Measurements from ENCODE around the gene RXRA.

Gene RXRA

GRCh38 chr9:134325813-134326723, at the start of gene RXRA:
Gene RXRA (plus strand): TSS chr9:134326455. CDS start chr9:134326632, 177 bp downstream.
- DNase-seq (ENCODE audit: low spot score), result peak; percentile 96

- no peak for DNase-seq (ENCODE audit: low spot score)
These were observed 48.0 kb upstream of the RXRA start for GRCh38 chr9:134278286-134278685.

GRCh38 chr9:134278974-134279640, 47.1 kb upstream of the RXRA start:
- DNase-seq (ENCODE audit: low spot score), result no peak

DNA sequence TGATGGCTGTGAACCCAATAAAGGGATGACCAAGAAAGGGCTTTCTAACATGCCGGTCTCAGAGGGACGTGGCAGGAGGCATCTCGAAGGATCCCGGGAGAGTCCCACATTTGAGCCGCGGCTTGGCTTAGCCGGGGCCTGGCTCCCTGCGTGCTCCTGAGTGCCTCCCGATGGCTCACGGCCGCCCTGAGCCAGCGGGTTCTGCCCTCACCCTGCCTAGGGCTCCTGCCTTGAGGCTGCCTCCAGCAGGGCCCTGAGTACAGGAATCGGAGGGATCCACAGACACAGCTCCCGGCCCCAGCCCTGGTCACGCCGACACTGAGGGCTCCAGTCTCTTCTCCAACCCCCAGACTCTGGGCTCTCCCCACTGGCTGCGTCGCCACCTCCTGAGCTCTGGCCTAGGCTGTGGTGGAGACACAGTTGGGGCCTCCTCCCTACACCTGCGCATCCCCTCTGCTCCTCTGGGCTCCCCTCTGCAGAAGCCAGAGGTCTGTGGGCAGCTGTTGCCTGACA, 44.1 kb upstream of the RXRA start:
- no peak for DNase-seq (ENCODE audit: low spot score)

DNA sequence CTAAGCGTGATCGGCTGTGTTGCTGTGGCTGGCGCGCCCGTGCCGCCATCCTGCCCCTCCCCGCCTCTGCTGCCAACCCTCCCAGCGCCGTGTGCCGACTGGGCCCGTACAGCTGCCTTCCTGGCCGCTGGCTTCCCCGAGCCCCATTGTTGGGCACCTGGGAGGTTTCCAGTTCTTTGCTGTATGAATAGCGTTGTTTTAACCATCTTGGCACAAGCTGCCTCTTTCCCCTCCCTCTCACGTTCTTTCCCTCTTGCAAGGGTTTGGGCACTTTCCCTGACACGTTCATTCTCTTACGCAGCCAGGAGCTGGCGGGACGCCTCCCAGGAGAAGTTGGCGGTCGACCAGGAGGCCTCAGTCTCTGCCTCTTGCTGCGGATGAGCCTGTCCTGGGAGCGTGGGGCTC, 43.1 kb upstream of the RXRA start:
- peak; percentile 91 for DNase-seq (ENCODE audit: low spot score)

DNA sequence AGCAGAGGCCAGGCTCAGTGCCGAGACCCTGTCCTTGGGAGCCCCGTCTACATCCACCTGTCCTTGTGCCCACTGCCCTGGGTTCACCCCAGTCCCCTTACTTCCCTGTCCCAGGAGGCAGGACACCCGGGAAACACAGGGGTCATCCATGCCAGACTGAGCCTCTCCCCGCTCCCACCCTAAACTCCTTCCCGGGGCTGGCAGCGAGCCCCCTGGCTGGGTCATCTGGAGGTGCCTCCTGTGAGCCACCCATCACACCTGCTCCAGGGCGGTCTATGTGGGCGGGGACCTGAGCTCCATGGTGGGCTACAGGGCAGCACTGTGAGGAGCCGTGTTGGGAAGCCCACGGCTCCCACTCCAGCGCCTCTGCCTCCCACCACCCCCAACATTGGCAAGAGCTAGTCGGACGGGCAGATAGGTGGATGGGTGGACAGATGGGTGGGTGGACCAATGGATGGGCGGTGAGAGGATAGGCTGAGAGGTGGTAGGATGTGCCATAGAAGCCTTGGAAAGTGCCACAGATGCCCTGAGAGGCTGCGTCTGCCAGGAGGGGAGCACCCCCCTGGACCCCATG, 42.5 kb upstream of the RXRA start:
- DNase-seq (ENCODE audit: low spot score), result no peak

- DNase-seq (ENCODE audit: low spot score), result no peak
These were observed 42.0 kb upstream of the RXRA start for GRCh38 chr9:134284273-134284672.

GRCh38 chr9:134284741-134285140, 41.5 kb upstream of the RXRA start:
- DNase-seq (ENCODE audit: low spot score), result no peak

DNA sequence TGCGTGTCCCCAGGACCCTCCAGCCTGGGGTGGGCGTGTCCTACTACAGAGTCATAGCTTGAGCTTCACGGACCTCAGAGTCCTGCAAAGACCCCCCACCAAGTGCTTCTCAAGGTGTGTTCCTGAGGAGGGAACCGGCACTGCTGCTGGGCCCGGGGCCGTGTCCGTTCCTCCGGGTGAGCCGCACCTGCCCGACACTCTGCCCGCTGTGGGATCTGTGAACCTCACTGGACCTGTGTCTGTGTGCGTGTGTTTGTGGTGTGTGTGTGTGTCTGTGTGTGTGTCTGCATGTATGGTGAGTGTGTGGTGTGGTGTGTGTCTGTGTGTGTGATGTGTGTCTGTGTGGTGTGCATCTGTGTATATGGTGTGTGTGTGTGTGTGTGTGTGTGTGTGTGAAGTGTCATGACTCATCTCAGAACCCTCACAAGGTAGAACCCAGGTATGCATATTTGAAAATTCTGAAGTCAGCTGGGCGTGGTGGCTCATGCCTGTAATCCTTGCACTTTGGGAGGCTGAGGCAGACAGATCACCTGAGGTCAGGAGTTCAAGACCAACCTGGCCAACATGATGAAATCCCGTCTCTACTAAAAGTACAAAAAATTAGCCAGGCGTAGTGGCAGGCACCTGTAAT, 40.9 kb upstream of the RXRA start:
- no peak for DNase-seq (ENCODE audit: low spot score)

DNA sequence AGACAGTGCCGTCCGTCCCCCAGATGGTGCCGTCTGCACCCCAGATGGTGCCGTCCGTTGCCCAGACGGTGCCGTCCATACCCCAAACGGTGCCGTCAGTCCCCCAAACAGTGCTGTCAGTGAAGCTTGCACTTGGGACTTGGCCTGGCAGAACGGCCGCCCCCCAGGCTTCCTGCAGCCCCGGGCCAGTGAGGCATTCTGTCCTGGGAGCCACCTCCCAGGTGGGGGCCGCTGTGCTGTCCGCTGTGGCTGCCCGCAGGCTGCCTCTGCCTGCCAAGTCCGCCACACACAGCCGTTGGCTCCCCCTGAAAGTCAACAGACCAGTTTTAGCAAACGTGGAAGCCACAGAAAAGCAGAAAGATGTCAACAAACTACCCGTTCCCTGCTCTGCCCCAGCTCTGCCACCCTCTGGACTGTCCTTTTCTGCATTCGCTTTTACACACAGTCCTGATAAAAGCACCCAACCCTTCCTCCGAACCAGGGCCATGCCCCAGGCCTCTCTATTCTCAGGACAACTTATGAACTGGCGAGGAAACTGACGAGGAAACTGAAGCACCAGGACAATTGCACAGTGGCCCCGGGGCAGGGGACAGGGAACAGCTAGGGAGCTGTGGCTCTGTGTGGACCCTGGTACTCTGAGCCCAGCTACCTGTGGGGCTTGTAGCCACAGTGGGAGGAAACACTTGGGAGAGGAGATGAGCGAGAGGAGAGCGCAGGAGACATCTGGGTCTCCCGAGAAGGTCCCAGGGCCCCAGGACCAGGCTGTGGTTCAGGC, 39.6 kb upstream of the RXRA start:
- DNase-seq (ENCODE audit: low spot score), result no peak

DNA sequence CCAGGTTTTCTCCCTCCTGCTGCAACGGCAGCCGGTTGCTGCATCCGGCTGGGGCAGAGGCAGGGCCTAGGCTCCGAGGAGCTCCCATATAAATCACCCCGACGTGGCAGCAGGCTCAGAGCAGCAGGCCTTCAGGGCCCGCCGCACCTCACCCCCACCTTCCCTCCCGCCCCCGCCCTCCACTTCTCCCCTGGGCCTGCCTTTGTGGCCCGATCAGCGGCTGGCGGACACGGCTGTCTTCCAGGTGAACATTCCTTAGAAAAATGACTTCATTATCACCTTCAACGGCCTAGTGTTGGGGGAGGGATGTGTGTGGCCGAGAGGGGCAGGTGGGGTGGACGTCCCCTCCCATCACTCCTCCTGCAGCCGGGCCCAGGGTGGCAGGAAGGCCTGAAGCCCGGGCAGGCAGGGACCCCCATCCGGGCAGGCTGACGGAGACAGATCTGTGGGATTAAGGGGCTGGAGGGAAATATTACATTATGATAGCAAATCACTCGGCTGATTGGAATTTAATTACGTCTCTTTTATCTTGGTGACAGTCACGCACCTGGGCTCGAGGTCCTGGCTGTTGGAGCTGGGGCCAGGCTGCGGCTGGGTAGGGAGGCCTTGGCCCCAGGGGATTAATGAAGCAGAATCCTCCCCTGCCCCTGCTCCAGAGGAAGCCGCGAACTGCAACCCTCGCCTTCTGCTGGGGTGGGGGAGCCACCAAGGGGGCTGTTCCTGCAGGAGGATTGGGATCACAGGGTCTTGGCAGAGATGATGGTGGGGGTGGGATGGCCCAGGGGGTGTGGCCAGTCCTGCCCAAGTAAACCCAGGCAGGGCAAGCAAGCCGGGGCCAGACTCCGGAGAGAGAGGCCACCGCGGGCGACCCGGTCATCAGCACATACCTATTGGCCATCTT, 38.4 kb upstream of the RXRA start:
- DNase-seq (ENCODE audit: low spot score), result no peak

GRCh38 chr9:134288746-134289145, 37.5 kb upstream of the RXRA start:
- no peak for DNase-seq (ENCODE audit: low spot score)

- no peak for DNase-seq (ENCODE audit: low spot score)
These were observed 36.9 kb upstream of the RXRA start for GRCh38 chr9:134289241-134289875.

DNA sequence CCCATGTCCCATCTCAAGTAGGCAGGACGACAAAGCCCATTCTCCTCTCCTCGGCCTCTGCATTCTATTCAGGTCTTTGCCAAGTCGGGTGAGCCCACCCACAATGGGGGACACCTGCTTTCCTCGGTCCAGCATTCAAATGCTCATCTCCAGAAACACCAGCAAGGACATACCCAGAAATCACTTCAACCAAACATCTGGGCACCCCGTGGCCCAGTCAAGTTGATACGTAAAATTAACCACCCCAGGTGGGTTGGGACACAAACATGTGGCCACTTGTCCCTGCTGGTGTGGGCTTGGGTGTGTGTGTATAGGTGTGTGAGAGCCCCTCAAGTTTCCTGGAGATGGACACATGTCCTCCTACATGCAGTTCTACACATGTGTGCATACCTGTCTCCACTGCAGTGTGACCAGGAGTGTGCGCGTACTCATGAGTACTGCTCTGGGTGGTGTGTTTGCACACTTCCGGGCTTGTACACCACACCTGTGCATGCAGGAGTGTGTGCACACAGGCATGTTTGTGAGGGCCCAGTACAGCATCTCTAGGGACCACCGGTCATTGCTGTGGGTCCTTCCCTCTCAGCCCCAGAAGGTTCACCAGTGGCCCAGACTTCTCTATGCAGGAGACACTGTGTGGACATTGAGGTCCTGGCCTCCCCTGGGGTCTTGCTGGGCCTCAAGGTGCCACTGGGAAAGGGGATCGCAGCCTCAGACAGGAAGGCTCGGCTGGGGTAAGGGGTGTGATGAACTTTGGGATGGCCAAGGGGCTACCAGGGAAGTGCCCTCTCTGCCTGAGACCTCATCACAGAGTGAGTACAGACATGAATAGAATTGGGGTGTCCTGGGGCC, 35.4 kb upstream of the RXRA start:
- no peak for DNase-seq (ENCODE audit: low spot score)

DNA sequence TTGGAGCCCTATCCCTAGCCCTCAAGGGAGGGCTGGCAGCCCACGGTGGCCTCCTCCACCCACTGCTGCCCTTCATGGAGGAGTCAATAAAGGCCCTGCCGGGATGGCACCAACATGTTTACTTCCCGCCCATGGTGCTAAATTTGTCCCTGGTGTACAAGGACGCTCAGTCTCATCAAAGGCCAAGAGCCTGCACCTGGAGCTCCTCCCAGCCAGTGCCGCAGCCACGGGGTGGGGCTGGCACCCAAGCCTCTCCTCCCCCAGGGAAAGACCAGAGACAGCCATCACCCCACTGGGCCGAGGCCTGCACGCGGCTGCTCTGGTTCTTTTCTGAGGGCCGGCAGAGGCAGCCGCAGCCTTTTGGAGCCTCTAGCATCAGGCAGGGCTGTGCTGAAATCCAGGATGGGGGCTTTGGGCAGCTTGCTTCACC, 34.8 kb upstream of the RXRA start:
- no peak for DNase-seq (ENCODE audit: low spot score)

DNA sequence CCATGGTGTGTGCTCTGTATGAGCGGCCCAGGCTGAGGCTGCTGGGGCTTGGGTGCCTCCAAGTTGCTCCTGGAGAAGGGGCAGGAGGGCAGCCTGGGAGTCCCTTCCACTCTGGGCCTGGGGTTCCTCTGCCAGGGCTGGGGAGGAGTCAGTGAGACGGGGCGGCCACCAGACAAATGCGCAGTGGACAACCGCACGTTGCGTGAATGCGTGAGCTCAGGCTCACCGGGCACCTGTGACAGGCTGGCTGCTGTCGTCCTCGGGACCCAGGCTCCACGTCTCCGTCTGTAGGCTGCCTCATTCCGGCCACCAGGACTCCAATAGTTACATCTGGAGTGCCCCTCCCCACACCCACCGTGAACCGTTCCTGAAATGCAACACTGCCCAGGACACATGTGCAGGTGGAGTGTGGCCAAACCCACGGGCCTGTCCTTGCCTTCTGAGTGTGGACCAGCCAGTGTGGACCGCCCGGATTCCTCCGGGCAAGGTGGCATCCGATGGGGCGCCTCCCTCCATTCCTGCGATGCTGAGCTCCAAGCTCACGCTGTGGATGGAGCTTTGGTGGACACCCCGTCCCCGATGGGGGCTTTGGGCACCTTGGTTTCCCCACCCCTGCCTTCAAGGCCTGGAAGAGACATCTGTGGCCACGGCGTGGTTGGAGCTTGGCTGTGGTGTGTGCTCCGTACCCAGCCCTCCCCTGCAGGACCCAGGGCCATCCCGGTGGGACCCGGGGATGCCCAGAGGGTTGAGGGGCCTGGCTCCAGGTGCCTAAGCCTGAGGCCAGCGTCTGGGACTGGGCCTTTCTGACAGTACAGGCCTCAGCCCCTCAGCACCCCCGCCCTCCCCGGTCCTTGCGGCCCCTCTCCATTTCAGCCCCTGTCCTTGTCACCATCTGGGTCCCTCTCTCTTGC, 34.0 kb upstream of the RXRA start:
- no peak for DNase-seq (ENCODE audit: low spot score)

- no peak for DNase-seq (ENCODE audit: low spot score)
These were observed 33.2 kb upstream of the RXRA start for GRCh38 chr9:134293031-134293521.
